ENCODE results near the gene RPL4.
A peak's percentile ranks its signal among the peaks of the same experiment; 100 is the strongest.
"Not testable (repeated sequence)": the region's sequence is repeated elsewhere in the genome, so short reads cannot be mapped to it uniquely, and the experiment has no call there.

Gene RPL4

DNA sequence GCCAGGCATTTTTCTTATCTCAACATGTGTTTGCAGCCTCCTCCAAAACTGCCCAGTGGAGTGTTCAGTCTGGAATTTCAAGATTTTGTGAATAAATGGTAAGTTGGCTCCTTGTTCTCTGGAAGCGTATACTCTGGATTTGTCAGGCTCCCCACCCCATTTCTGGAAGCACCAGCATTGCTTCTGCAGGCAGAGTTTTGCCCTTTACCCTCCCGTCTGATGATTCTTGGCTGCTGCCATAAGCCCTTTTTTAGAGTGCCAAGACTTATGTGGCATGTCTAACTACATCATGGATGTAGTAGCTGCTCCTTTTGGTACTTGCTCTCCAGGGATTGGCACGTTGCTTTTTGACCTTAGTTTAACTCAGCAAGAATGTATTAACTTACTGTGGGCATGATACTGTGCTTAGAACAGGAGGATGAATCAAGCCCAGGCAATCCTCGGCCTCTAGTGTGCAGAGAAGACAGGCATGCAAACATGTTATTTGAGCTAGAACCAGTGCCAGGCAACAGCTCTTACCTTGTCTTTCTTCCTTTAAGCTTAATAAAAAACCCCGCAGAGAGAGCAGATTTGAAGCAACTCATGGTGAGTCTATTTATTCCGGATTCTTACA lies 15.4 kb downstream of the RPL4 start:
- ATAC-seq (no peak), DNase-seq (no peak)

DNA sequence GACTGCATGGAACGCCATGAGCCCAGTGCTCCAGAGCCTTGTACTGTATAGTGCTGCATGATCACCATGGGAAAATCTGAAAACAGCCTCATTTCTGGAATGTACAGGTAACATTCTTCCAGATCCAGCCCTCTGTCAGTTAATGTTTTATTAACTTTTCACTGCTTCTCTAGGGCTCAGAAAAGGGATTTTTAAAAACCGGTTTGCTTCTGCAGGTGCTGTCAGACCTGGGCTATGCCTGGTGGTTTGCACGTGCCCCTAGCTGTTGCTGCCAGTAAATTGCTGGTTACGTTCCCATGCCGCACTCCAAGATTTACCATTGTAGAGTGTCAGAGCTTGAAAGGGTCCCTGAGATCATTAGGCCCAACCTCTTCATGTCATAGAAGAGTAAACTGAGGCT lies 16.1 kb downstream of the RPL4 start:
- ATAC-seq, result no peak
- no peak for DNase-seq

DNA sequence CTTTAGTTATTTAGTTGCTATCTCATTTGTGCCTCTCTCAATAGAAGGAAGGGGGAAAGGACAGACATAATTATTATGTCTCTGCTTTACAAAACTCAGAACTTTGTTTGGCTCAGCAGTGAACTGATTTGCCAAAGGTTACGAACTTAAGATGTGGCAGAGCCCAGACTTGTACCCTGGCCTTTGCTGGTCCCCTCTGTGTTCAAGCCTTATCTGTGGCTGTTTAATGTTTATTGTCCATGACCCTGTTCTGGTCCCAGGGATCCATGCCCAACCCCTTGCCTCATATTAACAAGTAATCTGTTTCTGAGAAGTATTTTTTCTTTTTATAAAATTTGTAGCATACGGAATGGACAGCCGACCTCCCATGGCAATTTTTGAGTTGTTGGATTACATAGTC lies 17.8 kb downstream of the RPL4 start:
- no peak for ATAC-seq
- DNase-seq, result no peak

DNA sequence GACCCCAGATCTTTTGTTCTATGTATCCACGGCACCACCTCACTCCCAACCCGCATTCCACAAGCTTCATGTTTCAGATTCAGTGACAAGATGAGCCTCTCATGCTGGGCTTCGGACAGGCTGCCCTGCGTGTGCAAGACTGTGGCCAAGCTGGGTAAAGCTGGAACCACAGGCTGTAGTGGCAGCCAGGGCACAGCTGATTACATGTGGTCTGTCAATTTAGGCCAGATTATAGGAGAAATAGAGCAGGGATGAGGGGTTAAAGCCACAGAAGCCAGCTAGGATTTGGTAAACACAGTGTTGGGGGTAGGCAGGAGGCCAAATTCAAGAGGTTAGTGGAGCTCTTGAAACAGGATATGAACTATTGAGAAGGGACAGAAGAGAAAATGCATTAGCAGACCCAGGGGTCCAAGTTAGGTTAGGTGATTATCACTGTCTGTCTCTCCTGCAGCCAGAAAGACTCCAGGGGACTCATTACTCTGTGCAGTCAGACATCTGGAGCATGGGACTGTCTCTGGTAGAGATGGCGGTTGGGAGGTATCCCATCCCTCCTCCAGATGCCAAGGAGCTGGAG lies 20.0 kb downstream of the RPL4 start:
- no peak for ATAC-seq
- DNase-seq, result no peak

GRCh38 chr15:66483131-66483566 lies 21.5 kb downstream of the RPL4 start:
- DNase-seq (no peak), ATAC-seq (no peak)

DNA sequence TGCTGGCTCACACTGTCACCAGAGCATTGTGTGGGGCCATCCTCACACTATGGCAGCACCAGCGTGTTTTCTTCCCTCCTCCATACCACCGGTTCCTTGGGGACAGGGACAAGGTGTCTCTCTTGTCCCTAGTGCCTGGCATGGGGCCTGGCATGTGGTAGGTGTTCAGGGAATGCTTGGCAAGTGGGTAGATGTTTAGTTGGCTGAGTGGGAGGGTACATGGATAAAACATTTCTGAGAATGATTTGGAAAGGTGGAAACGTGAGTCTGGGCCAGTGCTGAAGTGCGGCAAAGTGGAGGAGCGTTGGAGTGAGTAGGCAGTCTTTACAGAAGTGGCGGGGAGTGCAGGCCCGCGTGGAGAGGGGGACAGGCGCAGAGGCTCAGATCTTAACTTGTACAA lies 22.1 kb downstream of the RPL4 start:
- ATAC-seq (no peak), DNase-seq (no peak)

DNA sequence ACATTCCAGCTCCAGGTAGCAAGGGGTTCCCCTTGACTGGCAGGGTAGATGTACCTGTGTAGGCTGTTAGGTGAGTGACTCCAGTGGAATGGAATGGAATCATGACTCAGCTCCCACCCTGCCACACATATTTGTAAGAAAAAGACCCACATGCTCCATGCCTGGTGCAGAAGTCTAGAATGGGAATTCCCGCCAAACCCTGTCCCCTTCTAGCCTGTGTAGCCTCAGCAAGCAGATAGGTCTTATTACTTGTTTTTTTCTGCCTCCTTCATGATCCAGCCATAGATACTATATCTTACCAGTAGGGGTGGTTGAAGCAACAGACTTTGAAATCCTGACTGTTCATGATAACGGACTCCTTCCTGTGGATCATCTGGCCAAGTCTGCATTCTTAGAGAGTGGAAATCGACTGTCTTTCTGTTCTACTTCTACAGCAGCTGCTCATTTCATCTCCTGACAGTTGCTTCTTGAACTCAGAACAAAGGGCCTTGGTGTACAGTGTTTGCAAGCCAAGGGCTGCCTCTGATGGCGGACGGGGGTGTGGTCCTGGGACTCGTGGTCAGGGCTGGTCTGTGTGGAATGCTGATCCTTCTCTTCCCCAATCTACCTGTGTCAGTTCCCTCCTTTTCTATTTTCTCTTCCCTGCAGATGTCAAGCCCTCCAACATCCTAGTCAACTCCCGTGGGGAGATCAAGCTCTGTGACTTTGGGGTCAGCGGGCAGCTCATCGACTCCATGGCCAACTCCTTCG lies 23.4 kb downstream of the RPL4 start:
- DNase-seq (no peak), ATAC-seq (no peak)

- DNase-seq (no peak), ATAC-seq (no peak)
Observed at GRCh38 chr15:66480267-66480666, 24.4 kb downstream of the RPL4 start.

- ATAC-seq (no peak), DNase-seq (no peak)
Observed at GRCh38 chr15:66477011-66477410, 27.6 kb downstream of the RPL4 start.

DNA sequence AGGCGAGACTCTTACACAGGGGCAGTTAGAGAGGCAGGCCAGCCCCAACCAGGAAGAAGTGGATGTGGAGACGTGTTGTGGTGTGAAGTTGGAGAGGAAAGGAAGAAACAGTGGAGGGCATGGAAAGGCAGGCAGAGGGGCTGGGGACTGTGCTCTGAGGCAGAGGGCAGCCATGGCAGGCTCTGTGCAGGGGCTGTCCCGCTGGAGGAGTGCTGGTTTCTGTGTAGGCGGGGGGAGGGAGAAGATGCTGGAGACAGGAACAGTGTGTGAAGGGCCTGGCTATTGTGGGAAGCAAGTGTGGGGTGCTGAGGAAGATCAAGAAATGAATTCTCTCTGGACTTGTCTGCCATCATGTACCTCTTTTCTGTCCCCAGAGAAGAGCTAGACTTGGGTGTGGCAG lies 28.1 kb downstream of the RPL4 start:
- DNase-seq (peak; percentile 35), ATAC-seq (peak; percentile 48)

DNA sequence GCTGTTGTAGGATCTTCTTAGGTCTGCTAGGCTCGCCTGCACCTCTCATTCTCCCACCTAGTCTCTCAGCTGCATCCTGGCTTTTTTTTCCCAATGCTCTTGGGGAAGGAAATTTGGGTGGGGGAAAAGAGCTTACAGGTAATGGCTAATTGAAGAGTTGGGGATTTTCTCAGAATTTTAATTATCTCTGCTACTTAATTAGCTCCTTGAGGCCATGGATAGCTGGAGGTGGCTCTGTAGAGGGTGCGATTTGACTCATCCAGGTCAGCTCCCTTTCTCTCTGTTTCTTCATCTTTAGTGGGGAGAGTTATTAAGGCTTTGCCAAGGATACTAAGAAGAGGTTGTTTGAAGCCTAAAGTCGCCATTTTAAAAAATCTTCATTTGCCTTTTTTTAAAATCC lies 29.7 kb downstream of the RPL4 start:
- ATAC-seq, result no peak
- no peak for DNase-seq

DNA sequence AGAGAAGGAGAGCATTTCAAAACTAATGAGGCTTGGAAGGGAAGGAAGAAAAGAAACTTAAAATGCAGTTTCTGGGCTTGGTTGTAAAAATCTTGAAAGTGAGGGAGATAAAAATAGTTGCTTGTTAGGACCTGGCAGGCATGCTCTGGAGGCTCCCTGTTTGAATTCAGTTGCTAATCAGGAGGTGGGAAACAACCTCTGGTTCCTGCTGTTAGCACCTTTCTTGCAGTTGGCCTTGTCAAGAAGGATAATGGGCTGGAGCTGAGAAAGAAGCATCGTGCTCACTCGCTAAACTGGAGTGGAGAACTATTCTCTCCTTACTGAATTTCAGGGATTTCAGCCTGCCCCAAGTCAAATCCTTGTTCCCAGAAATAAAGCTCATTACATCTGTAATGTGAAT lies 30.5 kb downstream of the RPL4 start:
- DNase-seq (no peak), ATAC-seq (no peak)

- DNase-seq (no peak), ATAC-seq (peak; percentile 69)
Observed at GRCh38 chr15:66472176-66472999, 32.3 kb downstream of the RPL4 start.

- not testable (repeated sequence) for ATAC-seq, DNase-seq
Observed at GRCh38 chr15:66470825-66471224, 33.8 kb downstream of the RPL4 start.

- not testable (repeated sequence) for ATAC-seq, DNase-seq
Observed at GRCh38 chr15:66467162-66468040, 37.3 kb downstream of the RPL4 start.

GRCh38 chr15:66465294-66465693 lies 39.4 kb downstream of the RPL4 start:
- not testable (repeated sequence) for DNase-seq, ATAC-seq

GRCh38 chr15:66462627-66463026 lies 42.0 kb downstream of the RPL4 start:
- no peak for DNase-seq
- ATAC-seq, result no peak

DNA sequence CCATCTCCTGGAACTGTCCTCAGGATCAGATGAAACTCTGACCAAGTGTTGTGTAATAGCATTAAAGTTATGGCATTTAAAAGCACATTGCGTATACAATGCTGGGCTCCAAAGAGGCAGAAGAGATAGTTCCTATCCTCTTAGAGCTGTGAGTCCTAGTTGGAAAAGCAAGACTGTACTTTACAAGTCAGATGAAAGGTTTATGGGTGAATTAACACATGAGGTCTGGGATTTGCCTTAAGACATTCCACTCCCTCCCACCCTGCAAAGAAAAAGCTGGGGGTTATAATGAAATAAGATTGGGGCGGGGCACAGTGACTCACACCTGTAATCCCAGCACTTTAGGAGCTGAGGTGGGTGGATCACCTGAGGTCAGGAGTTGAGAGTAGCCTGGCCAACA lies 42.7 kb downstream of the RPL4 start:
- DNase-seq, result no peak

GRCh38 chr15:66461294-66461693 lies 43.4 kb downstream of the RPL4 start:
- ATAC-seq, DNase-seq: not testable (repeated sequence)

More for the DNA sequence above, 42.7 kb downstream of the RPL4 start:
- no peak for ATAC-seq

GRCh38 chr15:66459818-66460615 lies 44.6 kb downstream of the RPL4 start:
- ATAC-seq (no peak), DNase-seq (no peak)

DNA sequence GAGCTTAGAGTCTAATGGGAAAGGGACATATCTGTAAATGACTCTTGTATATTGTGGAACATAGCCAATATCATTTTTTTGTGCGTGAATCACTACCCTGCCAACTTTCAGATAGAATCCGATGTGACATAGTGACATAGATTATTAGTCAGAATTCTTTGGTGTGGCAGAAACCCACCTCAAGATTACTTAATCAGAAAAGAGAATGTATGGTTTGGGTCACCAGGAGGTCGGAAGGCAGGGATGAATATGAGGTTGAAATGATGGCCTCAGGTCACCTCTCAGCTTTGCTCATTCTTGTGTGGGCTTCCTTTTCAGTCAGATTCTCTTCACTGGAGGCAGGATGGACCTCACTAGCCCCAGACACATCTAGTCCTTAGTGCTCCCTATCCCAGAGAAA lies 48.4 kb downstream of the RPL4 start:
- DNase-seq, result no peak
- ATAC-seq, result peak; percentile 72
